Neural progenitor cell (in vitro differentiated cells): Measurements from ENCODE around the gene C22orf15. TPM values are rescaled to one million over a fixed set of nuclear protein-coding genes. Genes with fewer than 3 reads are reported as not detected.
A peak's percentile ranks its signal among the peaks of the same experiment; 100 is the strongest.

Source experiments
- DNase-seq: peaks from one replicate; pipeline ENCODE4 v3.0.0-alpha.2; 2016; ENCODE audit warnings: low spot score
- H2AFZ ChIP-seq: fragments of 200-600 bp; sonication (generic); replicated peaks from 2 replicates; pipeline ENCODE4 v1.6.1; 2016; ENCODE audit warnings: antibody characterized with exemption
- H3F3A ChIP-seq: fragments of 200-600 bp; sonication (generic); 2 replicates; pipeline ENCODE4 v1.6.1; 2016; ENCODE audit warnings: antibody characterized with exemption, low read depth
- H3K27ac ChIP-seq: fragments of 200-600 bp; sonication (generic); 2 replicates; pipeline ENCODE4 v1.5.1; 2016; ENCODE audit warnings: mild to moderate bottlenecking
- H3K27me3 ChIP-seq: fragments of 200-600 bp; sonication (generic); 2 replicates; pipeline ENCODE4 v1.6.1; 2016; ENCODE audit warnings: mild to moderate bottlenecking, moderate library complexity
- H3K36me3 ChIP-seq: fragments of 200-600 bp; sonication (generic); 2 replicates; pipeline ENCODE4 v1.5.1; 2016
- H3K4me1 ChIP-seq: fragments of 200-600 bp; sonication (generic); 2 replicates; pipeline ENCODE4 v1.6.1; 2016; ENCODE audit warnings: mixed run types
- H3K4me2 ChIP-seq: fragments of 200-600 bp; sonication (generic); 2 replicates; pipeline ENCODE4 v1.6.1; 2016
- H3K4me3 ChIP-seq: fragments of 200-600 bp; sonication (generic); 2 replicates; pipeline ENCODE4 v1.5.1; 2016
- H3K79me2 ChIP-seq: fragments of 200-600 bp; sonication (generic); 2 replicates; pipeline ENCODE4 v1.6.1; 2016; ENCODE audit warnings: low read depth
- H3K9ac ChIP-seq: fragments of 200-600 bp; sonication (generic); 2 replicates; pipeline ENCODE4 v1.6.1; 2016
- H3K9me3 ChIP-seq: fragments of 200-600 bp; sonication (generic); 2 replicates; pipeline ENCODE4 v1.5.1; 2016; ENCODE audit warnings: low read depth
- H4K20me1 ChIP-seq: fragments of 200-600 bp; sonication (generic); 2 replicates; pipeline ENCODE4 v1.6.1; 2016; ENCODE audit warnings: low read depth
- H3K27ac Mint-ChIP-seq: 3 replicates; pipeline ENCODE4 v1.8.0; 2021; ENCODE audit warnings: mixed read lengths
- H3K27me3 Mint-ChIP-seq: 2 replicates; pipeline ENCODE4 v1.8.0; 2022; ENCODE audit warnings: low read depth, mild to moderate bottlenecking, inconsistent platforms, moderate library complexity, mixed read lengths; ENCODE audit not compliant: insufficient read depth
- H3K36me3 Mint-ChIP-seq: 3 replicates; pipeline ENCODE4 v1.8.0; 2021; ENCODE audit warnings: mixed read lengths
- H3K4me1 Mint-ChIP-seq: 3 replicates; pipeline ENCODE4 v1.8.0; 2021; ENCODE audit warnings: mixed read lengths
- H3K4me3 Mint-ChIP-seq: 3 replicates; pipeline ENCODE4 v1.8.0; 2021; ENCODE audit warnings: mild to moderate bottlenecking, moderate library complexity, mixed read lengths
- H3K9me3 Mint-ChIP-seq: 3 replicates; pipeline ENCODE4 v1.8.0; 2020; ENCODE audit warnings: mixed read lengths
- EZH2 ChIP-seq: fragments of 200-600 bp; sonication (generic); IDR thresholded peaks from 2 replicates; pipeline ENCODE4 v1.6.1; 2017; ENCODE audit warnings: antibody characterized with exemption, mild to moderate bottlenecking, moderate library complexity
- EZH2phosphoT487 ChIP-seq: fragments of 200-600 bp; sonication (generic); IDR thresholded peaks from 2 replicates; pipeline ENCODE4 v1.6.1; 2017; ENCODE audit warnings: antibody characterized with exemption
- total RNA-seq: library from RNA; depleted of rRNA; stranded (reverse); fragments of >200 nt; gene quantifications from 2 replicates; pipeline ENCODE4 v1.2.3, GENCODE V29; 2015; ENCODE audit warnings: low replicate concordance
- TF ChIP-seq, protein P1 (sequence below): fragments of 200-600 bp; sonication (generic); IDR thresholded peaks from 2 replicates; pipeline ENCODE4 v1.5.1; 2017; ENCODE audit warnings: antibody characterized with exemption, mild to moderate bottlenecking

Gene C22orf15
- total RNA-seq, 1 donor from 2014 or later = 0.56 TPM

DNA sequence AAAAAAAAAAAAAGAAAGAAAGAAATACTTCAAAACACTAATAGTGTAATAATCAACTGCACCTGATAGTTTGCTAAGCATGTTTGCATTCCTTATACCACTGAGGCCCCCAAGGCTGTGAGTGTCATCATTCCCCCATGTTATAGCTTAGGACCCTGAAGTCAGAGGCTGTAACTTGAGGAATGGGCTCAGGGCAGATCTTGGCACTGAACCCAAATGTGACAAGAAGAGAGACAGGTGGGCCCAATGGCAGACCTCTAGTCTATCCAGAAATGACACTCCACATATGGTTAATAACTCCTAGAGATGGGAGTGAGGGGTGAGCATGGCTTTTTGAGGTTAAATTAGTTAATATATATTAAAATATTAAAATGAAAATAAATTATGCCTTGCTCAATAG lies 25.1 kb upstream of the C22orf15 start:
- Mint-ChIP-seq H3K4me3 (no peak overlapping the region), H3K9me3 (no peaks in the 10 kb centered on the region), H3K27me3 (peaks cover 6% of the 10 kb centered on the region), H3K27ac (no peak overlapping the region), H3K36me3 (peaks cover 9% of the 10 kb centered on the region), H3K4me1 (no peaks in the 10 kb centered on the region)
- TF ChIP-seq EZH2phosphoT487 = no peak
- no peak for TF ChIP-seq EZH2
- TF ChIP-seq, protein P1, sequence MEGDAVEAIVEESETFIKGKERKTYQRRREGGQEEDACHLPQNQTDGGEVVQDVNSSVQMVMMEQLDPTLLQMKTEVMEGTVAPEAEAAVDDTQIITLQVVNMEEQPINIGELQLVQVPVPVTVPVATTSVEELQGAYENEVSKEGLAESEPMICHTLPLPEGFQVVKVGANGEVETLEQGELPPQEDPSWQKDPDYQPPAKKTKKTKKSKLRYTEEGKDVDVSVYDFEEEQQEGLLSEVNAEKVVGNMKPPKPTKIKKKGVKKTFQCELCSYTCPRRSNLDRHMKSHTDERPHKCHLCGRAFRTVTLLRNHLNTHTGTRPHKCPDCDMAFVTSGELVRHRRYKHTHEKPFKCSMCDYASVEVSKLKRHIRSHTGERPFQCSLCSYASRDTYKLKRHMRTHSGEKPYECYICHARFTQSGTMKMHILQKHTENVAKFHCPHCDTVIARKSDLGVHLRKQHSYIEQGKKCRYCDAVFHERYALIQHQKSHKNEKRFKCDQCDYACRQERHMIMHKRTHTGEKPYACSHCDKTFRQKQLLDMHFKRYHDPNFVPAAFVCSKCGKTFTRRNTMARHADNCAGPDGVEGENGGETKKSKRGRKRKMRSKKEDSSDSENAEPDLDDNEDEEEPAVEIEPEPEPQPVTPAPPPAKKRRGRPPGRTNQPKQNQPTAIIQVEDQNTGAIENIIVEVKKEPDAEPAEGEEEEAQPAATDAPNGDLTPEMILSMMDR = no peak
- no peaks in the 10 kb centered on the region for H3K9me3 ChIP-seq
- H3K36me3 ChIP-seq = no peaks in the 10 kb centered on the region
- H3K9ac ChIP-seq = no peak overlapping the region
- no peaks in the 10 kb centered on the region for H3F3A ChIP-seq
- no peaks in the 10 kb centered on the region for H4K20me1 ChIP-seq
- H3K79me2 ChIP-seq = no peaks in the 10 kb centered on the region
- no peak for DNase-seq
- H2AFZ ChIP-seq = no peak overlapping the region
- no peak overlapping the region for H3K27ac ChIP-seq
- no peak overlapping the region for H3K4me3 ChIP-seq
- no peak overlapping the region for H3K4me2 ChIP-seq
- no peaks in the 10 kb centered on the region for H3K27me3 ChIP-seq
- no peaks in the 10 kb centered on the region for H3K4me1 ChIP-seq

DNA sequence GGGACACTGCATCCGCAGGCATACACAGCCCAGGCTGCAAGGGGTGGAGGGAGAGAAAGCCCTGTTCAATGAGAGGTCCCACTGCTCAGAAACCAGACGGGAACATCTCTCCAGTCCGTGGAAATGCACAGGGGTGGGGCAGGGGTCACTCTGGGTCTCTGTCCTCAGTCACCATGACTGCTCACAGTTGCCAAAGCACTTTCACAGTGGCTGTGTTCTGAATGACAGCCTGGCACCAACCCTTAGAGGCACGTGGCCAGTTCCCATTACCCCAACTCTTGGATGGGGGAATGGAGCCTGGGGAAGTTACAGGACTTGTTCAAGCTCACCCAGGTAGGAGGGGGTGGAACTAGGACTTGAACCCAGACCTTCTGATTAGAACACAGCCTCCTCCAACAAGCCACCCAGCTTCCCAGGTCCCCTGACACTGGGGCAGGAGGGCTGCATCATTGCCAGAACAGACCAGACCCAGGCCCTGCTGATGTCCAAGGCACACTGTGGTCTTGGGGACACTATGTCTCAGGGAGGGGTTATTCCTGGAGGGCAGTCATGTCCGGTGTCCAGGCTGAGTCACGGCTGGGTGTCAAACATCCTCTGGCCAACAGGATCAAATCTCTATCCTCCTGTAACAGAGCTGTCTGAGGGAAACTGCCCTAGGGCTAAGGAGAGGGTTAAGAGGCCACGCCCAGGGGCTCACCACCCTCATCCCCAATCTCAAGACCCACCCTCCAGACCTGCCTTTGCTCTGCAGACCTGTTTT lies 20.1 kb upstream of the C22orf15 start:
- H3K27ac ChIP-seq = no peak overlapping the region
- no peak overlapping the region for H2AFZ ChIP-seq
- H3K36me3 Mint-ChIP-seq = peaks cover 30% of the 10 kb centered on the region
- no peaks in the 10 kb centered on the region for H3K4me1 Mint-ChIP-seq
- no peak for DNase-seq
- H3K4me1 ChIP-seq = no peaks in the 10 kb centered on the region
- no peaks in the 10 kb centered on the region for H4K20me1 ChIP-seq
- H3K27me3 ChIP-seq = no peaks in the 10 kb centered on the region
- no peaks in the 10 kb centered on the region for H3K36me3 ChIP-seq
- H3K9ac ChIP-seq = no peak overlapping the region
- H3K4me3 ChIP-seq = no peak overlapping the region
- no peaks in the 10 kb centered on the region for H3K9me3 Mint-ChIP-seq
- H3K4me3 Mint-ChIP-seq = no peak overlapping the region
- TF ChIP-seq, protein P1 = no peak
- TF ChIP-seq EZH2phosphoT487 (no peak), EZH2 (no peak)
- H3K27me3 Mint-ChIP-seq = peaks cover 6% of the 10 kb centered on the region
- no peaks in the 10 kb centered on the region for H3K9me3 ChIP-seq
- no peak overlapping the region for H3K27ac Mint-ChIP-seq
- no peaks in the 10 kb centered on the region for H3F3A ChIP-seq
- no peaks in the 10 kb centered on the region for H3K79me2 ChIP-seq
- H3K4me2 ChIP-seq = no peak overlapping the region

DNA sequence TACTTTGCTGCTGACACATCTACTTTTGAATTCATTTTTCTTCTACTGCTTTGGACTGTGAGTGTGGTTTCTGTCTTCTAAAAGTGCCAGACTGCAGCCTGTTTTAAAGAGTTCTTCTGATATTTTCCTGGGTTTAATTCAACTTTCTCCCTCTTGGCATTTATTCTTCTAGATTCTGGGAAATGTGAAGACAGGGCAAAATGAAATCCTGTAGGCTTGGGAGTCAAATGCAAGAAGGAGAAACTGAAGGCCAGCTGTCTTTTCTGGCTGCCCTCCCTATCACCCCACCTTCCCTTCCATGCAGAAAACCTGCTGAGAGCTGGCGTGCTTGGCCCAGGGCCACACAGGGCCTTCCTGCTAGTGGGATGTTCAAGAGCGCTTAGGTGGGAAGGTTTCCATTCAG lies 19.5 kb upstream of the C22orf15 start:
- H3K4me3 Mint-ChIP-seq = no peak overlapping the region
- Histone ChIP-seq H3K9ac (no peak overlapping the region), H3K79me2 (no peaks in the 10 kb centered on the region), H3K4me2 (no peak overlapping the region), H3K27ac (no peak overlapping the region), H3K4me1 (no peaks in the 10 kb centered on the region), H3K4me3 (no peak overlapping the region), H3K9me3 (no peaks in the 10 kb centered on the region), H3K36me3 (no peaks in the 10 kb centered on the region), H4K20me1 (no peaks in the 10 kb centered on the region), H3F3A (no peaks in the 10 kb centered on the region), H2AFZ (no peak overlapping the region), H3K27me3 (no peaks in the 10 kb centered on the region)
- H3K27me3 Mint-ChIP-seq = peaks cover 6% of the 10 kb centered on the region
- peaks cover 30% of the 10 kb centered on the region for H3K36me3 Mint-ChIP-seq
- no peaks in the 10 kb centered on the region for H3K9me3 Mint-ChIP-seq
- no peaks in the 10 kb centered on the region for H3K4me1 Mint-ChIP-seq
- no peak overlapping the region for H3K27ac Mint-ChIP-seq
- TF ChIP-seq EZH2phosphoT487 = no peak
- no peak for DNase-seq

DNA sequence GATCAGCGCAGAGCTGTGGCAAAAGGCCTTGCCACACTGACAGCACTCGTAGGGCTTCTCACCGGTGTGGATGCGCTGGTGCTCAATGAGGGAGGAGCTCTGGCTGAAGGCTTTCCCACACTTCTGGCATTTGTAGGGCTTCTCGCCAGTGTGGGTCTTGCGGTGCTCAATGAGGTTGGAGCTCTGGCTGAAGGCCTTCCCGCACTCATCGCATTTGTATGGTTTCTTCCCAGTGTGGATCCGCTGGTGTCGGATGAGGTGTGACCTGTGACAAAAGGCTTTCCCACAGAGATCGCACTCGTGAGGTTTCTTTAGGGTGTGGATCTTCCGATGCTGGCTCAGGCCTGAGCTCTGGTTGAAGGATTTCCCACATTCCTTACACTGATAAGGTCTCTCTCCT lies 18.8 kb upstream of the C22orf15 start:
- Histone ChIP-seq H3K27me3 (no peaks in the 10 kb centered on the region), H3F3A (no peaks in the 10 kb centered on the region), H3K4me1 (no peaks in the 10 kb centered on the region), H3K4me3 (no peak overlapping the region), H3K27ac (no peak overlapping the region), H3K9me3 (no peaks in the 10 kb centered on the region), H2AFZ (no peak overlapping the region), H3K4me2 (no peak overlapping the region), H3K9ac (no peak overlapping the region), H3K79me2 (no peaks in the 10 kb centered on the region), H4K20me1 (no peaks in the 10 kb centered on the region), H3K36me3 (no peaks in the 10 kb centered on the region)
- DNase-seq = no peak
- TF ChIP-seq EZH2phosphoT487 (no peak), EZH2 (no peak)
- TF ChIP-seq, protein P1 = no peak
- peak overlapping the region; percentile 2 for H3K27ac Mint-ChIP-seq
- H3K4me3 Mint-ChIP-seq = no peak overlapping the region
- no peaks in the 10 kb centered on the region for H3K4me1 Mint-ChIP-seq
- H3K9me3 Mint-ChIP-seq = no peaks in the 10 kb centered on the region
- peaks cover 6% of the 10 kb centered on the region for H3K27me3 Mint-ChIP-seq
- H3K36me3 Mint-ChIP-seq = peaks cover 27% of the 10 kb centered on the region
